Activated naive CD4-positive, alpha-beta T cell treated with Interleukin-2 at 50 U/mL for 16 hours (primary cell): Measurements from ENCODE around the gene OAF.
"Not testable (repeated sequence)": the region's sequence is repeated elsewhere in the genome, so short reads cannot be mapped to it uniquely, and the experiment has no call there.

Experiments
- DNase-seq: peaks from one replicate; pipeline ENCODE4 v3.0.0-alpha.2; 2020

OAF gene

GRCh38 chr11:120245434-120245833, 34.6 kb downstream of the OAF start:
- no peak for DNase-seq

DNA sequence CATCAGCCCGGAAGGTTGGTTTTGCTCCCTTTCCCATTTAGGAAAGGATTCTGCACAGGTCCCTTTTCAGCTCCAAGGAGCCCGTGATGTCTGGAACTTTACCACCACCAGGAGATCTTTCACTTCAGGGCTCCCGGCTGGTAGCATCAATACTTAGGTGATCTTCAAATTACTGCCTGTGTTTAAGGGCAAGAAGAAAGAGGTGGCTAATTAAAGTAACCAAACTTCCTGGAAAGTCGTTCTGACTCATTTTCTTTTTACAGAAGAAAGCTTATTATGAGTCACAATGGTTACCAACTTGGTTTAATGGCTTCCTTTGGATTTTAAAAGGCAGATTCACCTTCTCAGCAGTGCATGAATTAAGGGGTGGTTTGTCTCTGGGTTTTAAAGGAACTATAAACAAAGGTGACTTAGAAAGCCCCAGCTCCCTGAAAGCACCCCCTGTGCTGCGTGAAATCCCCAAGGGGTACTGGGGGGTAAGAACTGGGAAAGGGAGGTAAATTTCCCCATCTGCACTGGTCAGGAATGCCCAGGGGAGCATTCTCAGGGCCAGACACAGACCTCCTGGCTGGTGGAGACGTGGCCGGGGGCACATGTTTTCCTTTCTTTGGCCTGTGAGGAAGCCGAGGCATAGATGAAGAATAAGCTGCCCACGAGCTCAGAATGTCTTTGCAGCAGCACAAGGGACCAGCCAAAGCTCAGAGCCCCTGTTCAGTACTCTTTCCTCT, 37.9 kb downstream of the OAF start:
- no peak for DNase-seq

DNA sequence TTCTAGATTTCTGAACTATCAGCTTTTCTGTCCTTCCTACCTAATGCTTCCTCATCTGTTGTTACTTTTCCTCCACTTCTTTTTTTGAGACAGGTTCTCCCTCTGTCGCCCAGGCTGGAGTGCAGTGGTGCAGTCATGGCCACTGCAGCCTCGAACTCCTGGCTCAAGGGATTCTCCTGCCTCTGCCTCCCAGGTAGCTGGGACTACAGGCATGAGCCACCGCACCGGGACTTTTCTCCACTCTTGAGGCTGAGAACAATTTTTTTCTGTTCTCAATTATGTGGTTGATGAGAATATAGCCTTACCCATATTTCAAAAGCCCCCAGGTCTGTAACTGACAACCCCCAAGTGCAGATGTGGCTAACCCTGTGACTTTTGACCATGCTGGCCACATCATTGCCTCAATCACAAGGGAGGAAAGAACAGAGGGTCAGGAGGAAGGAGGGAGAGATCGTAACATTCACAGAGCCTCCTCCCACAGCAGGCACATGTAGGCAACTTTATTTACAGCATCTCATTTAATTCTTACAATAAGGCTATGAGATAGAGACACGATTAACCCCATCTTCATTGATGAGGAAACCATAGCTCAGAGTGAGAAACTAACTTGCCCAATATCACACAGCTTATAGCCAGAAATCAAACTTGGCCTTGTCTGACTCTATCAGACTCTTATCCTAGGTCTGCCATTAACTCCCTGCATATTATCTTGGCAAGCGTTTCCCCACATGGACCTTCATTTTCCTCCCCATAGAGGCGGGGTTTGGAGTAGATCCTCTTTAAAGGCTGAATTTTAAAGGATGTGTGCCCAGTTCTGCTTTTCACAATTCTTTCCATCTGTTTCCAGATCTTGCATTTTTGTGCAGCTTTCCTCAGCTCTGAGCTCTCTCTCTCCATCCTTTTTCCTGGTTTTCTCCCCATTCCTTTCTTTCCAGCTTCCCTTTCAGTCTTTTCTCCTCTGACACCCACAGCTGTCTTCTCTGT, 38.7 kb downstream of the OAF start:
- no peak for DNase-seq

DNA sequence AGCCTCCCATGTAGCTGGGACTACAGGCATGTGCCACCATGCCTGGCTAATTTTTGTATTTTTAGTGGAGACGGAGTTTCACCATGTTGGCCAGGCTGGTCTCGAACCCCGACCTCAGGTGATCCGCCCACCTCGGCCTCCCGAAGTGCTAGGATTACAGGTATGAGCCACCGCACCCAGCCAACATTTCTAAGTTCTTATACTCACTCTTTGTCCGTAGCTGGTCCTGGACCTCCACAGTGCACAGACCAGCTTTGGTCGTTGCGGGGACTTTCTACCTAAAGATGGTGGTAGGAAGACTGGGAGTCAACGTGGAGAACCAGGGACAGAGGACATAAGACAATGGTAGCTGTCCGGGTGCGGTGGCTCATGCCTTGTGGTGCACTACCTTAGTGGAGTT, 42.5 kb downstream of the OAF start:
- DNase-seq: not testable (repeated sequence)

GRCh38 chr11:120254788-120255518, 44.1 kb downstream of the OAF start:
- no peak for DNase-seq

DNA sequence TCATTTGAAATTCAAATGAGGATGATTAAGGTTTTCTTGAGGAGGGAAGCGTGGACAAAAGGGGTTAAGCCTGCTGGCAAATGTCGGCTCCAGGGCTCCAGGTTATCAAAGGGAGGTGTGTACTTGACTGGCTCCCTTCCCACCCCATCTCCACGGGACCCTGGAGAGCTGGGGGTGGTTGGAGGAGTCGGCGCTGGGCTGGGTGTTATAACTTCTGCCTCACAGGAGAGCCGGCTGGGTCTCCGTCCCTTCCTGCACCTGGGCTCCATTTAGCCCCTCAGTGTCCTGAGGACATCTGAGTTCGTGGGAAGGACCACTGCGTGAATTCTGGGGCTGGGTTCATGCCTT, 44.7 kb downstream of the OAF start:
- no peak for DNase-seq

GRCh38 chr11:120256178-120256577, 45.3 kb downstream of the OAF start:
- no peak for DNase-seq

DNA sequence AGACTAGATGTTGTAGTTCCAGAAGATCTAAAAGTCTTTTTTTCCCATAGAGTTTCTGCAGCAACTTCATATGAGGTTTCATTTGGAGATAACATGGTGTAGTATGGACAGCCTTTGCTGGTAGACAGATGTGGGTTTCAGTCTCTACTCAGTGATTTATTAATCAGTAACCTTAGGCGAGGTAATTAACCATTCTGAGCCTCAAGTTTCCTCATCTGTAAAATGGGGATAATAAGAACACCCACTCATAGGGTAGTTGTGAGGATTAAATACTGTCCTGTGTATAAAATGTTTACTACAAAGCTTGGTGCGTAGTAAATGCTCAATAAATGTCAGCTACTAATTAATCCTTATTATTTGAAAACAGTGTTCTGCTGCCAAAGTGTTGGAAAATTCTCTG, 45.9 kb downstream of the OAF start:
- DNase-seq: no peak

DNA sequence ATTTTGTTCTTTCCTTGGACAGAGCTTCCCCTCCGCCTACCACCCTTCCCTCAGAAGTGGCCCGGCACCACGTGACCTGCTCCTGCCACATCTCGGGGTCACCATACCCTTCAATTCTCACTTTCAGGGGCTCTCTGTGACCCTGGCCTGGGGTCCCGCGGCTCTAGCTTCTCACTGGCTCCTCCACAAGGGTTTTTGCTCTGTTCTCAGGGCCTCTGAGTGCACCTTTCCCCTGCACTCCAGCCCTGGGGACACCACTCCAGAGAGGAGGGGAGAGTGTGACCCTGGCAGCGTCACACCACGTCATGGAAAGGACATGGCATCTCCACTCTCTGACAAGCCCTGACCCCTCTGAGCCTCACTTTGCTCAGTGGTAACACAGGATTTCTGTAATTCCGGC, 46.5 kb downstream of the OAF start:
- no peak for DNase-seq

GRCh38 chr11:120258661-120259060, 47.8 kb downstream of the OAF start:
- DNase-seq: no peak

- no peak for DNase-seq
Measured at GRCh38 chr11:120259241-120259640, 48.4 kb downstream of the OAF start.

GRCh38 chr11:120259988-120260565, 49.2 kb downstream of the OAF start:
- no peak for DNase-seq

GRCh38 chr11:120260616-120261015, 49.8 kb downstream of the OAF start:
- DNase-seq: no peak

DNA sequence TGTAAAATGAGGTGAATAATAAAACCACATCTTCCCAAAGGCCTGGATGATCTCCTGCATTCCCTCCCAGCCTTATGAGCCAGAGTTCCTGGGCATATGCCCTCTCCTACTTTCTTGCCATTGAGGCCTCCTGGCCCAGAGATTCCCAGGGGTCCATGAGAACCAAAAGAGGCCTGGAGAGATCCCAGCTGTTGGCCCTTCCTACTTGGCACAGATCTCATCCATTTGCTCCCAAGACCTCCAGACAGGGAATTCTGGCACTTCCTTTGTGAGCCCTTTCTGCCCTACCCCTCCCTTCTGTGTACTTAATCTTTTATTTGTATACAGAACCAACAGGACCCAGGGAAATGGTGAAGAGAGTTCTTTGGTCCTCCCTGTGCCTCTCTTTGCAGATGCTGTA, 50.5 kb downstream of the OAF start:
- DNase-seq: no peak

- no peak for DNase-seq
Measured at GRCh38 chr11:120261931-120262330, 51.1 kb downstream of the OAF start.

DNA sequence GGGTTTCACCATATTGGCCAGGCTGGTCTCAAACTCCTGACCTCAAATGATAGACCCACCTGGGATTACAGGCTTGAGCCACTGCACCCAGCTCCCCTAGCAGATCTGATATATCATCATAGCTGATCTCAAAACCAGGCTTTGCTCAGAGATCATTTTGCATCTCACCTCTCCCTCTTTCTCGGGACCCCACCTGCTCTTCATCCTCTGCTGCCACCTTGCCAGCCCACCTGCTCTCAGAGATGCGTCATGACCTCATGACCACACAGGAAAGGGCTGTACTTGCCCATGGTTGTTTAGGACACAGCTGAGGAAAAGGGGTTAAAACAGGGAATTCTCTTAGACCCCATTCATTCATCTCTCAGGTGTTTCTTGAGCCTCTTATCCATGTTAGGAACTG, 56.5 kb downstream of the OAF start:
- DNase-seq: no peak

DNA sequence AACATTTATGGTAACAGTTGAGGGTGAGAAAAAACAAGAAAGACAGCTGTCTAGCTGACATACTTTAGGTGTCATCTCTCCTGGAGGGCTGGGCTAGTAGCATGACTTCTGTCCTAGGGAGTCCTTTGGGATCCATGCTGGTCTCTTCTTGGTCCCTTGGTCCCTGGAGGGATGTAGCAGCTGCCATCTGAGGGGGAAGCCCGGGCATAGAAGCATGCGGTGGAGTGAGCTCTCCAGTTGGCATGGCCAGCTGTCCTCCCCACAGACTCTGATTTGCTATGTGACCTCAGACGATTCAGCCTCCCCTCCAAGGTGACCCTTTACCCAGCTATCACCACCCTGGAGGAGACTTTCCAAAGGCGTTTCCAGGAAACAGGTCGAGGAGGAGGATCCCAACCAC, 57.9 kb downstream of the OAF start:
- DNase-seq: no peak

DNA sequence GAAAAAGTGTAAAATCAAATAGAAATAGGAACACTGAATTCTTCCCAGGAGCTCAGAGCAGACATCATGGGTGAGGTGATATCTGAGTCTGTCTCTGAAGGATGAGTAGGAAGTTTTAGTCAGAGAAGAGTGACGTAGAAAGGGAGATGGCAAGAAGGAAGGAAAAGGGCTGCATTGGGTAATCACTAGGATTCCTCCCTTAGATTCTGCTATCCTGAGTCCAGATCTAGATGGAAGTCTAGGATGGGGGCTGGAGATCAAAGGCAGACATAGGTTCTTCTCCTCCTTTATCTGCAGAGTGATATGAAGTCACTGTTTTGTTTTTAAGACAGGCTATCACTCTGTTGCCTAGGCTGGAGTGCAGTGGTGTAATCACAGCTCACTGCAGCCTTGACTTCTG, 59.6 kb downstream of the OAF start:
- DNase-seq: no peak

- no peak for DNase-seq
Measured at GRCh38 chr11:120271672-120272071, 60.8 kb downstream of the OAF start.

DNA sequence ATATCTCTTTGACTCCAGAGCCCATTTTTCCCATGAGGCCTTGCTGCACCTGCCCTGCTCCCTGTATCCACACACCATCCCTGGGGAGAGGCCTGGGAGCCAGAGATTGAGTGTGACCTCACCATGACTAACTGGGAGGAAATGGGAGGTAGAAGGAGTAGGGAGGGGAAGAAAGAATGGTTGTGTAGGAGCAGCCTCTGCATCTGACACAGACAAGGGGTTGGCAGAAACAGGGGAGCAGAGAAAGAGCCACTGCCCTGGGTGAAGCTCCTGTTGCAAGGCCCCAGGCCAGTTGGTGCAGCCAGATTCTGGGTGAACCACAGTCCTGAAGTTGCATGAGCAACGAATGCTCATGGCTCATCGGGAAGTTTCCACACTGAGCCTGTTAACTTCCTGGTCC, 61.5 kb downstream of the OAF start:
- no peak for DNase-seq

DNA sequence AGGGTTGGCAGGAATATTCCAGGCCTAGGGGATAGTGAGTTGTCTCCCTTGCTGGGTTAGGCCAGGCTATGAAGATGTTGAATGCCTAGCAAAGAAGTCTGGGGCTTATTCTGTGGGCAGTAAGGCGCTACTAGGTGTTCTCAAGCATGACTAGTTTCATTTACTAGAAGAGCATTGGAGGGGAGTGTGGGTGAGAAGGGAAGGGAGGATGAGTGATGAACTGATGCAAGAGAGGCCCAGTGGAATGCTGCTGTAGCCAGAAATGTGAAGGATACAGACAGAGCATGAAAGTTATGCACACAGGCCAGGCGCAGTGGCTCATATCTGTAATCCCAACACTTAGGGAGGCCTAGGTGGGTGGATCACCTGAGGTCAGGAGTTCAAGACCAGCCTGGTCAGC, 62.6 kb downstream of the OAF start:
- DNase-seq: no peak

DNA sequence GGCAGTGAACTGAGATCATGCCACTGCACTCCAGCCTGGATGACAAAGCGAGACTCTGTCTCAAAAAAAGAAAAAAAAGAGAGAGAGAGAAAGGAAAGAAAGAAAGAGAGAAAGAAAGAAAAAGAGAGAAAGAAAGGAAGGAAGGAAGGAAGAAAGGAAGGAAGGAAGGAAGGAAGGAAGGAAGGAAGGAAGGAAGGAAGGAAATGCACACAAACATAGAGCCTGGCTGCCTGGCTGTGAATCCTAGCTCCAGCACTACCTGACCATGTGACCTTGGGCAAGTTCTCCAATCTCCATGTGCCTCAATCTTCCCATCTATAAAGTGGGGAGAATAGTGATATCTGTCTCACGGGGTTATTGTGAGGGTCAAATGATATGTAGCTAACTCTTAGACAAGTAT, 63.1 kb downstream of the OAF start:
- not testable (repeated sequence) for DNase-seq

DNA sequence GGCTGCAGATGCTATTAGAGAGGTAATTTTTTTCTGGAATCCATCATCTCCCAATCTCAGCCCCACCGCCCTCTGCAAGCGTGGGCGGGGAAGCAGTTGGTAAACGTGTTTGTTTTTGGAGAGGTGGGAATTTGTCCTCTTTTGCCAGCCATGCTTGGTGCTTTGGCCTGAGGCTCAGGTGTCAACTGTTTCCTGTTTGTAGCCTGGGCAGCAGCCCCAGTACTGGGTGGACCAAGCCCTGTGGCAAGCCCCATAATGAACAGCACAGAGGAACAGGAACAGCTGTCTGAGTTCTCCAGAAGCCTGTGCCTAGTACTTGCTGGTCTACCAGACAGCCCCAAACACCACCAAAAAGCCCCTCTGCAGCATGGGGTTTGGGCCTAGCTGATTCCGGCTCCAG, 68.7 kb downstream of the OAF start:
- DNase-seq: no peak
